Right atrium auricular region (tissue), 2 donors: ENCODE results near the gene SAMD4B. TPM values are rescaled to one million over a fixed set of nuclear protein-coding genes. Genes with fewer than 3 reads are reported as not detected.

ENCODE experiments used
- DNase-seq: peaks from one replicate; pipeline ENCODE4 v3.0.0-alpha.2; 2019; ENCODE audit warnings: low spot score
- H3K27ac ChIP-seq, 2 donors: fragments of 200-600 bp; sonication (generic); 1 replicate in 1 of 2; 2 replicates in 1 of 2; pipeline ENCODE4 v1.5.1; 2016 to 2019
- H3K27me3 ChIP-seq, 2 donors: fragments of 200-600 bp; sonication (generic); one replicate each; pipeline versions ENCODE4 v1.5.1 to v1.6.0; 2017 to 2019
- H3K36me3 ChIP-seq: fragments of 200-600 bp; sonication (generic); one replicate; pipeline ENCODE4 v1.5.1; 2016
- H3K4me1 ChIP-seq, 2 donors: fragments of 200-600 bp; sonication (generic); one replicate each; pipeline versions ENCODE4 v1.5.1 to v1.6.0; 2017 to 2019
- H3K4me3 ChIP-seq, 2 donors: fragments of 200-600 bp; sonication (generic); 1 replicate in 1 of 2; 2 replicates in 1 of 2; pipeline ENCODE4 v1.5.1; 2017 to 2019; ENCODE audit warnings: mild to moderate bottlenecking in 1 of 2, moderate library complexity in 1 of 2
- H3K9me3 ChIP-seq, 2 donors: fragments of 200-600 bp; sonication (generic); one replicate each; pipeline ENCODE4 v1.5.1; 2019
- CTCF ChIP-seq, 2 donors: fragments of 200-600 bp; sonication (generic); IDR thresholded peaks; one replicate each; pipeline ENCODE4 v1.5.1; 2019; ENCODE audit warnings: antibody characterized with exemption in 2 of 2
- total RNA-seq, 2 donors: library from RNA; depleted of rRNA; stranded (reverse); fragments of >200 nt; gene quantifications; one replicate each; pipeline ENCODE4 v1.1.0, GENCODE V29; 2016

The SAMD4B gene
- 10 to 100 TPM; 48.5 to 97.6 TPM for total RNA-seq

DNA sequence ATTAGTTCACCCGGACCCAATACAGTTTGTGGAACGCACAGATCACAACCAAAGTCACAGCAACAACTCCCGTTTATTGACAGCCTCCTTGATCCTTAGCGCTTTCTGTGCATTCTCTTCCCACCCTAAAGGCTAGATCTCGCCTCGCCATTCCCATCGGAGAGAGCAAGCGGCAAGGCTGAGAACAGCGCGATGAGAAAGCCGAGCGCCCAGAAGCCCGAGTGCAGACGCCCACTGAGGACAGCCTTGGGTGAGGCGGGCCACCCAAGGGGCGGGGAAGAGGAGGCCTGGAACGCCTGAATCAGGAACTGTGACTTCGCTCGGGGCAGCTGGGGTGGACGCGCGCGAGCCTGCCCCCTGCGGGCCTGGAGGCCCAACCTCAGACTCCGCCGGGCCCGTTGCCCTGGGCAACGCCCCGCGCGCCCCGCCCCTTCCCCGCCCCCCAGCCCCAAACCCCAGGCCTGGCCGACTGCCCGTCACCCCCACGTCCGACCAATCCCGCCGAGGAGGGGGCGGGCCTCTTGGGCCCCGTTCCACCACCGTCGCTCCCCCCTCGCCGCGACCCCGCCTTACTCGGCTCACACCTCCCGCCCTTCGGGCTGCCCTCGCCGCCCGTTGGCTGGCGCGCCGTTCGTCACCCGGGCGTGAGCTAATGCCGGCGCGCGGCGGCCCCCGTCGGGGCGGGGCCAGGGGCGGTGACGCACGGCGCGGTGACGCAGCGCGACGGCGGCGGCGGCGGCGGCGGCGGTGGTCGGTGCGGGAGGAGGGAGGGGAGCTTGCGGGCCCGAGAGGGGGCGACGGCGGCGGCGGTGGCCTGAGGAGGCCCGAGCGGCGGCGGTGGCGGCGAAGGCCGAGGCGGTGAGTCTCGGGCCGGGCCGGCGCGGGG is at the start of gene SAMD4B:
TSS of gene SAMD4B (plus strand) at position 703 of the 886 bp plus-strand sequence. CDS start 14,473 bp downstream, outside the sequence.
- DNase-seq: peak; percentile 98
- H3K4me1 ChIP-seq: peaks cover 0 to 52% of the 10 kb centered on the region in 2 donors

DNA sequence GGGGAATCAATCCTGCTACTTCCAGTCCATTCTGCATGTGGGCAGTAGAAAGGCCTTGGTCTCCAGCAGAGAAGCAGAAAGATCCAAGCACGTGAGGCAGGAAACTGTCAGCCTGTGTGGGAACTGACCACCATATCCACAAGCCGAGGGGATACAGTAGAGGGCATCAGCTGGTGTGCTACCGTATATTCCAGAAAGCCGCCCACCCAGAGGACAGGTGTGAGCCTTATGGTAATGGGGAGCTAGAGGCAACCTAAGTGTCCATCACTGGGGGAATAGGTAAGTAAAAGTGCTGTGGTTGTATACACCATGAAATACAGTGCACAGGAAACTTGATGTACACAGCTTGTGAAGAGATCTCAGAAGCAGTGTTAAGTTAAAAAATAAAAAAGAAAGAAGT is 48.8 kb upstream of the SAMD4B start:
- no peak overlapping the region for H3K4me3 ChIP-seq
- no peak for TF ChIP-seq CTCF (IDR thresholded peaks at IDR 0.05)
- H3K27me3 ChIP-seq: no peaks in the 10 kb centered on the region
- H3K27ac ChIP-seq: no peak overlapping the region
- no peaks in the 10 kb centered on the region for H3K36me3 ChIP-seq
- H3K4me1 ChIP-seq: no peaks in the 10 kb centered on the region
- no peak for DNase-seq
- H3K9me3 ChIP-seq: peaks cover 0 to 7% of the 10 kb centered on the region in 2 donors

More for the DNA sequence above, at the start of gene SAMD4B:
- Histone ChIP-seq H3K9me3 (no peaks in the 10 kb centered on the region), H3K36me3 (no peaks in the 10 kb centered on the region), H3K27ac (peak within 1 kb of the TSS; percentile 83 to 91), H3K4me3 (peak within 1 kb of the TSS; percentile 80 to 85), H3K27me3 (no peaks in the 10 kb centered on the region)
- TF ChIP-seq CTCF (IDR thresholded peaks at IDR 0.05): peak; percentile 61 to 92

- no peaks in the 10 kb centered on the region for H3K9me3 ChIP-seq
- H3K36me3 ChIP-seq: no peaks in the 10 kb centered on the region
- no peak within 1 kb of the TSS for H3K4me3 ChIP-seq
- H3K27ac ChIP-seq: no peak within 1 kb of the TSS
- H3K4me1 ChIP-seq: no peaks in the 10 kb centered on the region
- H3K27me3 ChIP-seq: no peaks in the 10 kb centered on the region
- no peak for TF ChIP-seq CTCF (IDR thresholded peaks at IDR 0.05)
- no peak for DNase-seq
Measured at GRCh38 chr19:39296055-39296645, 46.1 kb upstream of the SAMD4B start, which contains the start of gene IFNL1. TSS of gene IFNL1 (plus strand) at chr19:39296407. CDS start at chr19:39296422, 15 bp downstream.

- no peak overlapping the region for H3K4me3 ChIP-seq
- H3K27me3 ChIP-seq: no peaks in the 10 kb centered on the region
- no peaks in the 10 kb centered on the region for H3K9me3 ChIP-seq
- H3K4me1 ChIP-seq: no peaks in the 10 kb centered on the region
- H3K27ac ChIP-seq: no peak overlapping the region
- H3K36me3 ChIP-seq: no peaks in the 10 kb centered on the region
- DNase-seq: no peak
- no peak for TF ChIP-seq CTCF (IDR thresholded peaks at IDR 0.05)
Measured at GRCh38 chr19:39296906-39297305, 45.3 kb upstream of the SAMD4B start.

GRCh38 chr19:39297931-39298634 is 44.1 kb upstream of the SAMD4B start:
- Histone ChIP-seq H3K27me3 (no peaks in the 10 kb centered on the region), H3K4me3 (no peak overlapping the region), H3K4me1 (no peaks in the 10 kb centered on the region), H3K9me3 (no peaks in the 10 kb centered on the region), H3K36me3 (no peaks in the 10 kb centered on the region), H3K27ac (no peak overlapping the region)
- no peak for TF ChIP-seq CTCF (IDR thresholded peaks at IDR 0.05)
- DNase-seq: no peak
